ENCODE measurements around the gene DEFB108B.
"Not testable (repeated sequence)": the region's sequence is repeated elsewhere in the genome, so short reads cannot be mapped to it uniquely, and the experiment has no call there.

- TF ChIP-seq CTCF (IDR thresholded peaks at IDR 0.05); EHMT2 (IDR thresholded peaks at IDR 0.05; ENCODE audit: low read depth); MYC (IDR thresholded peaks at IDR 0.05; ENCODE audit: borderline replicate concordance, low read length); POLR2A (IDR thresholded peaks at IDR 0.05; ENCODE audit: low read length); POLR2AphosphoS2 (conservative IDR thresholded peaks at IDR 0.05; ENCODE audit: low read length); CHD2 (IDR thresholded peaks at IDR 0.05; ENCODE audit: low read length, partially characterized antibody): not testable (repeated sequence)
Observed at GRCh38 chr11:71787824-71788454, 45.1 kb upstream of the DEFB108B start.

All from A549 (cell line).